AG09309 (cell line): Measurements from ENCODE around the gene RPS19BP1.
A peak's percentile ranks its signal among the peaks of the same experiment; 100 is the strongest.

Experiments used
- DNase-seq: peaks from one replicate; pipeline ENCODE4 v3.0.0-alpha.2; 2010; ENCODE audit warnings: low read depth
- H3K4me3 ChIP-seq: 2 replicates; pipeline ENCODE4 v1.5.1; 2011; ENCODE audit warnings: mild to moderate bottlenecking, low read depth, low read length, moderate library complexity; ENCODE audit not compliant: control insufficient read depth
- CTCF ChIP-seq: IDR thresholded peaks from 2 replicates; pipeline ENCODE4 v1.5.1; 2011; ENCODE audit warnings: mild to moderate bottlenecking, low read depth, low read length, inconsistent platforms; ENCODE audit not compliant: insufficient read depth, control insufficient read depth; ENCODE audit errors: missing control alignments

Gene RPS19BP1

GRCh38 chr22:39532215-39533073 is at the start of gene RPS19BP1:
RPS19BP1 (minus strand) TSS chr22:39532748; CDS start chr22:39532738, 10 bp downstream.
- peak; percentile 96 for DNase-seq
- peak within 1 kb of the TSS; percentile 71 for H3K4me3 ChIP-seq
- no peak for TF ChIP-seq CTCF

- no peak for DNase-seq
- no peak for TF ChIP-seq CTCF
- H3K4me3 ChIP-seq = no peak overlapping the region
These were observed 48.8 kb upstream of the RPS19BP1 start for GRCh38 chr22:39581303-39581702.

- TF ChIP-seq CTCF = no peak
These were observed 48.2 kb upstream of the RPS19BP1 start for GRCh38 chr22:39580795-39581194.

GRCh38 chr22:39580006-39580441 is 47.5 kb upstream of the RPS19BP1 start:
- no peak for DNase-seq
- no peak overlapping the region for H3K4me3 ChIP-seq
- no peak for TF ChIP-seq CTCF

More at GRCh38 chr22:39580795-39581194, 48.2 kb upstream of the RPS19BP1 start:
- DNase-seq = no peak
- no peak overlapping the region for H3K4me3 ChIP-seq

- H3K4me3 ChIP-seq = no peak overlapping the region
- TF ChIP-seq CTCF = no peak
- no peak for DNase-seq
These were observed 45.4 kb upstream of the RPS19BP1 start for GRCh38 chr22:39577900-39578299.

GRCh38 chr22:39577366-39577765 is 44.8 kb upstream of the RPS19BP1 start:
- no peak for DNase-seq
- H3K4me3 ChIP-seq = no peak overlapping the region
- TF ChIP-seq CTCF = no peak
